ENCODE measurements around the gene CD84. TPM values are rescaled to one million over a fixed set of nuclear protein-coding genes. Genes with fewer than 3 reads are reported as not detected.
"Not testable (repeated sequence)": the region's sequence is repeated elsewhere in the genome, so short reads cannot be mapped to it uniquely, and the experiment has no call there.

The CD84 gene
- total RNA-seq = 10 to 100 TPM in 1 of 6 experiments, 1 to 10 TPM in 5; 2.4 to 11.1 (median 3.4) TPM
- long read RNA-seq = 0 reads

GRCh38 chr1:160579216-160579701, at the start of gene CD84:
Gene CD84 (minus strand): TSS chr1:160579496. CDS start chr1:160579437, 59 bp downstream.
- H3K27me3 ChIP-seq = no peaks in the 10 kb centered on the region
- WGBS (ENCODE audit: insufficient coverage, low coverage, low lambda C conversion rate, missing lambda C conversion rate) = 39% methylated on average over 3 of the region's 3 CpGs
- DNase-seq (no peak), ATAC-seq (peak in 3 of 4 donors; percentile 16 to 53 (median 32))
- TF ChIP-seq, protein P1, sequence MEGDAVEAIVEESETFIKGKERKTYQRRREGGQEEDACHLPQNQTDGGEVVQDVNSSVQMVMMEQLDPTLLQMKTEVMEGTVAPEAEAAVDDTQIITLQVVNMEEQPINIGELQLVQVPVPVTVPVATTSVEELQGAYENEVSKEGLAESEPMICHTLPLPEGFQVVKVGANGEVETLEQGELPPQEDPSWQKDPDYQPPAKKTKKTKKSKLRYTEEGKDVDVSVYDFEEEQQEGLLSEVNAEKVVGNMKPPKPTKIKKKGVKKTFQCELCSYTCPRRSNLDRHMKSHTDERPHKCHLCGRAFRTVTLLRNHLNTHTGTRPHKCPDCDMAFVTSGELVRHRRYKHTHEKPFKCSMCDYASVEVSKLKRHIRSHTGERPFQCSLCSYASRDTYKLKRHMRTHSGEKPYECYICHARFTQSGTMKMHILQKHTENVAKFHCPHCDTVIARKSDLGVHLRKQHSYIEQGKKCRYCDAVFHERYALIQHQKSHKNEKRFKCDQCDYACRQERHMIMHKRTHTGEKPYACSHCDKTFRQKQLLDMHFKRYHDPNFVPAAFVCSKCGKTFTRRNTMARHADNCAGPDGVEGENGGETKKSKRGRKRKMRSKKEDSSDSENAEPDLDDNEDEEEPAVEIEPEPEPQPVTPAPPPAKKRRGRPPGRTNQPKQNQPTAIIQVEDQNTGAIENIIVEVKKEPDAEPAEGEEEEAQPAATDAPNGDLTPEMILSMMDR (IDR thresholded peaks at IDR 0.05) = no peak
- peak; percentile 41 for TF ChIP-seq POLR2A (IDR thresholded peaks at IDR 0.05)
- H3K36me3 ChIP-seq = no peaks in the 10 kb centered on the region
- H3K27ac ChIP-seq = peak within 1 kb of the TSS; percentile 12 to 61 (median 18)
- intact Hi-C loops (cut with DNase I) = no loop called here
- peak within 1 kb of the TSS; percentile 2 to 18 (median 10) for H3K4me3 ChIP-seq
- H3K4me1 ChIP-seq = no peaks in the 10 kb centered on the region
- H3K9me3 ChIP-seq = no peaks in the 10 kb centered on the region

DNA sequence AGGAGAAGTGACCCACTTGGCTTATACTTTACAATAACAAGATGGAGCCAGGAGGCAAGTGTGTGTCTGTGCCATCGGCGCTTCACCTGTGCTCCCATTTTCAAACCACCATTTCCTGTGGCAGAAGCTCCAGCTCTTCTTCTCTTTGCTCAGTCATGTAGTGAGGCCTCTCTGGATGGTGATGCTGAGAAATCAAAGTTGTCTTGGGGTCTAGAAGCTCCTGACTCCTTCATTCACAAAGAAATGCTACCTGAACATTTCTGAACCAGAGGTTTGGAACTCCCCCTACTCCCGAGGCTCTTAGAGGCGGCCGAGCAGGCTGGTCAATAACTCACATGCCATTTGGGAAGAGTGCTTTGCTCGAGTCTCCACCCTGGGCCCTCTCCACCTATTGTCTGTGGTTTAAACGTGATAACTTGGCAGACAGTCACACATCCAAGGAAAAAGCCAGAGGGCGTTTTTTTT, 49.5 kb upstream of the CD84 start:
- H3K27me3 ChIP-seq = no peaks in the 10 kb centered on the region
- 57% methylated on average over 7 of the region's 8 CpGs for WGBS (ENCODE audit: insufficient coverage, low coverage, low lambda C conversion rate, missing lambda C conversion rate)
- no peaks in the 10 kb centered on the region for H3K36me3 ChIP-seq
- no peaks in the 10 kb centered on the region for H3K9me3 ChIP-seq
- H3K4me3 ChIP-seq = no peak overlapping the region
- intact Hi-C loops (cut with DNase I) = no loop called here
- DNase-seq = no peak
- TF ChIP-seq, protein P1 (IDR thresholded peaks at IDR 0.05) = no peak
- no peak for TF ChIP-seq POLR2A (IDR thresholded peaks at IDR 0.05)
- H3K27ac ChIP-seq = no peak overlapping the region
- ATAC-seq = no peak
- H3K4me1 ChIP-seq = no peaks in the 10 kb centered on the region

DNA sequence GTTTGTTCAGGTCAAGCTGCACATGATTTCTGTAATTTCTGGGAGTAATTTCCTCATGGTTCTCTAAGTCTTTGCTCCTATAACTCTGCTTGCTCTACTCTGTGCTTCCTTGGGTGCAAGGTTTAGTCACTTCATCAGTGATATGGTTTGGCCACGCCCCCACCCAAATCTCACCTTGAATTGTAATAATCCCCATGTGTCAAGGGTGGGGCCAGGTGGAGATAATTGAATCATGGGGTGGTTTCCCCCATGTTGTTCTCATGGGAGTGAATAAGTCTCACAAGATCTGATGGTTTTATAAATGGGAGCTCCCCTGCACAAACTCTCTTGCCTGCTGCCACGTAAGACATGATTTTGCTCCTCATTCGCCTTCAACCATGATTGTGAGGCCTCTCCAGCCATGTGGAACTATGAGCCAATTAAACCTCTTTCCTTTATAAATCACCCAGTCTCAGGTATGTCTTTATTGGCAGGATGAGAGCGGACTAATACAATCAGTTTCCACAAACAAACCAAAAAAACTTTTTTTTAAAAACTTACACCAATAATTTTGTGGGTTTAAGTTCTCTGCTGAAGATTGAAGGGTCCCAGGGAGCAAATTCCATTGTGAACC, 48.5 kb upstream of the CD84 start:
- not testable (repeated sequence) for ATAC-seq

DNA sequence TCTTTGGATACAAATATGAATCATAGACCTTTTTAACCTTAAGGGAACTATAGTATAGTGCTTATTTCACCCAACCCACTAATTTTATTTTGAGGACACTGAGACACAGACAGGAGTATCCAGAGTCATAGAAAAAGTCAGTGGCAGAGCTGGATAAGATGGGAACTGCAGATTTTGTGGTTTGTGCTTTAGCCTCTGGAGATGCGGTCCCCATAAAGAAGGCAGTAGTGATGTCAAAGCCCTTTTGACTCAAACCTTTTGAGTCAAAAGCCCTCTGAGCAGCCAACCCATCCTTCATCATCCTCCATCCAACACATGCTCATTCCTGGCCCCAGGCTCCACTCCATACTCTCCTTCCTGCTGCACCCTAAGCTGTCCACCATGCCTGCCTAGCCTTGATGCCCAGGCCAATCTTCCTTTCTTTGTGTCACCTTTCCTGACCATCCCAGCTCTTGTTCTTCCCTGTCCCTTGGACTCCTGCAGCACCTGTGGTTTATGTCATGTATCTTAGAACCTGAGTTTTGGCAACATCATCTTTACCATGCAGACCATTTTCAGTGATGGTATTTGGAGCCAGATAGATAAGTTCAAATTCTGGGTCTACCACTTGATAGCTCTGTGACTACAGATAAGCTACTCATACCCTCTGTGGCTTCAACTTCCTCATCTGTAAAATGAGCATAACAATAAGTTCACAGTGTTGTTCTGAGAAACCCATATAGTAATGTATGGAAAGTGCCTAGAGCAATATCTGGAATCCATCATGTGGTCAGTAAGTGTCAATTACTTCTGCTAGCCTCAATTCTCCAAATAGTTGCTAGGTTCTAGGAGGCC, 47.4 kb upstream of the CD84 start:
- WGBS (ENCODE audit: insufficient coverage, low coverage, low lambda C conversion rate, missing lambda C conversion rate) = 100% methylated on average over 1 of the region's 1 CpG
- TF ChIP-seq, protein P1 (IDR thresholded peaks at IDR 0.05) = no peak
- no peak for TF ChIP-seq POLR2A (IDR thresholded peaks at IDR 0.05)
- Histone ChIP-seq H3K9me3 (no peaks in the 10 kb centered on the region), H3K27ac (no peak overlapping the region), H3K4me1 (no peaks in the 10 kb centered on the region), H3K4me3 (no peak overlapping the region), H3K27me3 (no peaks in the 10 kb centered on the region), H3K36me3 (no peaks in the 10 kb centered on the region)
- DNase-seq = no peak
- no peak for ATAC-seq
- intact Hi-C loops (cut with DNase I) = no loop called here

More for the DNA sequence above, 48.5 kb upstream of the CD84 start:
- H3K4me1 ChIP-seq; DNase-seq; H3K4me3 ChIP-seq; H3K27me3 ChIP-seq; H3K36me3 ChIP-seq; H3K27ac ChIP-seq; H3K9me3 ChIP-seq; intact Hi-C loops (cut with DNase I): not testable (repeated sequence)
- WGBS (ENCODE audit: insufficient coverage, low coverage, low lambda C conversion rate, missing lambda C conversion rate) = 86% methylated on average over 4 of the region's 4 CpGs

Measured in right lobe of liver (tissue), 6 donors.